Measurements from ENCODE around the gene ATP13A2. TPM values are rescaled to one million over a fixed set of nuclear protein-coding genes. Genes with fewer than 3 reads are reported as not detected.

Gene ATP13A2
- total and polyA plus RNA-seq, 3 experiments from 2014 or later: 43.8 to 61.3 (median 44.0) TPM

GRCh38 chr1:17028662-17029188 is 17.0 kb upstream of the ATP13A2 start:
- H3K4me1 ChIP-seq (ENCODE audit: insufficient read depth, low read length): no peaks in the 10 kb centered on the region
- CTCF ChIA-PET: no interaction called here
- Mint-ChIP-seq H3K27me3 (no peaks in the 10 kb centered on the region), H3K36me3 (peaks cover 0 to 84% (median 14%) of the 10 kb centered on the region in 3 donors), H3K27ac (peak overlapping the region in 2 of 8 donors; percentile 22 to 73), H3K9me3 (no peaks in the 10 kb centered on the region), H3K4me1 (no peaks in the 10 kb centered on the region), H3K4me3 (no peak overlapping the region)
- POLR2A ChIA-PET: no interaction called here
- no peak overlapping the region for H3K27ac ChIP-seq (ENCODE audit: low read depth, low read length)
- peaks cover 54% of the 10 kb centered on the region for H3K36me3 ChIP-seq (ENCODE audit: insufficient read depth, low read length)
- no peaks in the 10 kb centered on the region for H3K27me3 ChIP-seq (ENCODE audit: insufficient read depth, low read length, poor library complexity, severe bottlenecking)
- H3K4me3 ChIP-seq (ENCODE audit: low read length): no peak overlapping the region
- no peak for DNase-seq
- H3K9me3 ChIP-seq (ENCODE audit: low read length): no peaks in the 10 kb centered on the region

DNA sequence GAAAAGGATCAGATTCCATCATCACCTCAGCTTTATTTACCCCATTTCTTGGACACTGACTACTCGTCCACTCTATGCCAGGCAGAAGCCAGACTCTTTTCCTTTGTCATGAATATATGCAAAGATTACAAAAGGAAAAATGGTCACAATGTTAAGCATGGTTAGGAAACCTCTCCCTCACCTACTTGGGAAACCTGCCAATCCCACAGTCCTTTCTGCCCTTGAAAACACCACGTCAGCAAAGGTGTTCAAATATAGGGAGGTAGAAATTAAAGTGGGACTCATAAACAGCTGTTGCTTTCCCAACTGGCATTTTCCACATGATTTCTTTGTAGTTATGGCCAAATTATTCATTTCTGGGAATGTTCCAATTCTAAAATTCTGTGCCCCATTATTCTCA is 16.2 kb upstream of the ATP13A2 start:
- Mint-ChIP-seq H3K4me3 (no peak overlapping the region), H3K9me3 (no peaks in the 10 kb centered on the region), H3K36me3 (peaks cover 0 to 85% (median 21%) of the 10 kb centered on the region in 3 donors), H3K27ac (no peak overlapping the region), H3K4me1 (no peaks in the 10 kb centered on the region), H3K27me3 (no peaks in the 10 kb centered on the region)
- Histone ChIP-seq H3K36me3 (ENCODE audit: insufficient read depth, low read length) (peaks cover 57% of the 10 kb centered on the region), H3K4me1 (ENCODE audit: insufficient read depth, low read length) (no peaks in the 10 kb centered on the region), H3K27ac (ENCODE audit: low read depth, low read length) (no peak overlapping the region), H3K9me3 (ENCODE audit: low read length) (no peaks in the 10 kb centered on the region), H3K4me3 (ENCODE audit: low read length) (no peak overlapping the region), H3K27me3 (ENCODE audit: insufficient read depth, low read length, poor library complexity, severe bottlenecking) (no peaks in the 10 kb centered on the region)
- DNase-seq: no peak
- ChIA-PET CTCF (no interaction called here), POLR2A (no interaction called here)

DNA sequence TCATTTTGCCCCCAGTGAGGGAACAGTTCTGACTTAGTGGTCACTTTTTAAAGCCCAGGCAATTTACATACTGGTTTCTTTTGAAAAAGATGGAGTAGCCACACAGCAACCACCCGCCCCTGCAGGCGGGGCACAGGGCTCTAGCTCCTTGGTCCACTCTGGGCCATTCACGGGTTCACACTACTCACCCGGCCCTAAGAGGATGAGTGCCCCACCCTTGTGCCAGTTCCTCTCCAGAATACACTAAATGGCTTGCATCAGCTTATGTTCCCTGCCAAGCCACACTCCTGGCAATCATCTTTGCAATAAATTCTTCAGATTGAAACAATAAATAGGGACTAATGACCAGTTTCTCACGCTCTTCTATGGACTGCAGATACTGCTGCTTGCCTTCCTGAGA is 15.7 kb upstream of the ATP13A2 start:
- no peak for DNase-seq
- ChIA-PET CTCF (no interaction called here), POLR2A (no interaction called here)
- peak overlapping the region in 1 of 8 donors; percentile 43 for H3K27ac Mint-ChIP-seq
- no peaks in the 10 kb centered on the region for H3K27me3 Mint-ChIP-seq
- peaks cover 0 to 85% (median 23%) of the 10 kb centered on the region in 3 donors for H3K36me3 Mint-ChIP-seq
- H3K4me1 ChIP-seq (ENCODE audit: insufficient read depth, low read length): no peaks in the 10 kb centered on the region
- H3K27ac ChIP-seq (ENCODE audit: low read depth, low read length): no peak overlapping the region
- no peak overlapping the region for H3K4me3 Mint-ChIP-seq
- no peaks in the 10 kb centered on the region for H3K9me3 ChIP-seq (ENCODE audit: low read length)
- no peaks in the 10 kb centered on the region for H3K9me3 Mint-ChIP-seq
- H3K4me1 Mint-ChIP-seq: no peaks in the 10 kb centered on the region
- no peak overlapping the region for H3K4me3 ChIP-seq (ENCODE audit: low read length)
- H3K36me3 ChIP-seq (ENCODE audit: insufficient read depth, low read length): peaks cover 57% of the 10 kb centered on the region
- H3K27me3 ChIP-seq (ENCODE audit: insufficient read depth, low read length, poor library complexity, severe bottlenecking): no peaks in the 10 kb centered on the region

DNA sequence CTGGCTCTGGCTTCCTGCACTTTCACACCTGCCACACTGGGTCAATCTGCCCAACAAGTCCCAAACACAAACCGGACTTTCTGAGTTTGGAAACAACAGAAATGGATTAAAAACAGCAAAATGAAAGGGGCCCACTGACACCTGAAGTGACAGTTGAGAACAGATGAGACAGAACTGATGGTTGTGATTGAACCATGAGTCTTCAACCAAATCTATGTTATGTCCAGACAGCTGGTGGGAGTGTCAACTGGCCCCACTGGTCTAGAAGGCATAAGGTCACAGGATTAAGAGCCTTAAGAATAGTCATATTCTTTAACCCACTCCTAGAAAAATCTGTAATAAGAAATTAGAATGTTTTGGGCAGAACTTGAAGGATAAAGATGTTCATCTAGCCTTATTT is 13.0 kb upstream of the ATP13A2 start:
- H3K27me3 Mint-ChIP-seq: no peaks in the 10 kb centered on the region
- no peaks in the 10 kb centered on the region for H3K9me3 Mint-ChIP-seq
- no peak overlapping the region for H3K4me3 ChIP-seq (ENCODE audit: low read length)
- ChIA-PET CTCF (no interaction called here), POLR2A (no interaction called here)
- H3K27ac Mint-ChIP-seq: peak overlapping the region in 4 of 8 donors; percentile 35 to 87 (median 48)
- no peaks in the 10 kb centered on the region for H3K27me3 ChIP-seq (ENCODE audit: insufficient read depth, low read length, poor library complexity, severe bottlenecking)
- no peaks in the 10 kb centered on the region for H3K4me1 ChIP-seq (ENCODE audit: insufficient read depth, low read length)
- H3K4me1 Mint-ChIP-seq: no peaks in the 10 kb centered on the region
- H3K9me3 ChIP-seq (ENCODE audit: low read length): no peaks in the 10 kb centered on the region
- H3K36me3 ChIP-seq (ENCODE audit: insufficient read depth, low read length): peaks cover 72% of the 10 kb centered on the region
- no peak overlapping the region for H3K4me3 Mint-ChIP-seq
- DNase-seq: no peak
- H3K36me3 Mint-ChIP-seq: peaks cover 0 to 92% (median 29%) of the 10 kb centered on the region in 3 donors
- H3K27ac ChIP-seq (ENCODE audit: low read depth, low read length): no peak overlapping the region

DNA sequence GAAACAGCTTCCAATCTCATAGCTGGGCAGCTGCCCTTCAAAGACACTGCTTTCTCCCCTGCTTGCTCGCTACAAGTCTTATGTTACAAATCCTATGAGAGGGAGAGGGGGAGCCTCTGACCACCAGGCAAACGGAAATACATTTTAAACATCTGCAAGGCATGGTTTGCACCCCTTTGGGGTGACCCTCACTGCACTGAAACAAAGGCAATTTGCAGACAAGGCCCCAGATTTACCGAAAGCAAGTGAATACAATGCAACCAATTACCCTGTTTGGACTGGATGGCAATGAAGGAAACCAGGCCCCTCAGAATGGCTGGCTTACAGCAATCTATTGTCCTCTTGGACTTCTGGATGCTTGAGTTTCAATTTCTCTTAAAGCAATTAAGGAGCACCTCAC is 11.8 kb upstream of the ATP13A2 start:
- H3K4me3 ChIP-seq (ENCODE audit: low read length): no peak overlapping the region
- H3K4me1 Mint-ChIP-seq: no peaks in the 10 kb centered on the region
- peaks cover 0 to 92% (median 36%) of the 10 kb centered on the region in 3 donors for H3K36me3 Mint-ChIP-seq
- no peaks in the 10 kb centered on the region for H3K9me3 ChIP-seq (ENCODE audit: low read length)
- H3K27ac Mint-ChIP-seq: peak overlapping the region in 2 of 8 donors; percentile 29 to 39
- CTCF ChIA-PET: no interaction called here
- H3K9me3 Mint-ChIP-seq: no peaks in the 10 kb centered on the region
- no peak for DNase-seq
- POLR2A ChIA-PET: no interaction called here
- H3K27me3 ChIP-seq (ENCODE audit: insufficient read depth, low read length, poor library complexity, severe bottlenecking): no peaks in the 10 kb centered on the region
- H3K4me3 Mint-ChIP-seq: no peak overlapping the region
- H3K4me1 ChIP-seq (ENCODE audit: insufficient read depth, low read length): no peaks in the 10 kb centered on the region
- H3K27ac ChIP-seq (ENCODE audit: low read depth, low read length): no peak overlapping the region
- peaks cover 80% of the 10 kb centered on the region for H3K36me3 ChIP-seq (ENCODE audit: insufficient read depth, low read length)
- H3K27me3 Mint-ChIP-seq: no peaks in the 10 kb centered on the region

DNA sequence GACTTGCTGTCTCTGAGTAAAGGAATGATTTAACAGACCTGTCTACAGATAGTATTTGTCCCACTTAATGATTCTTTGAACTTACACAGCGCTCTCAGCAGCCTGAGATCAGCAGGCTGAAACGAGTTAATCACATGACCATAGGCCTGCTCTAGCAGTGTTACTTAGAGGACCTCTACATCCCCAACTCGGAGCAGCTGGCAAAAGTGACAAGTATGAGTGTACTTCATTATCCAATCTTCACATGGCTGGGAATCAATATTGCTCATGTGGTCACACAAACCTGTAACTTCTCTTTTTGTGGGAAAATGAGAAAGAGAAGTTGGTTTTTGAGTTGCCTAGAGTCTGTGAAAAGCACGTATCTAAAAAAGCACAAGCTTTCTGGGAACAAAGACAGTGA is 11.4 kb upstream of the ATP13A2 start:
- H3K9me3 Mint-ChIP-seq: no peaks in the 10 kb centered on the region
- H3K4me3 Mint-ChIP-seq: no peak overlapping the region

DNA sequence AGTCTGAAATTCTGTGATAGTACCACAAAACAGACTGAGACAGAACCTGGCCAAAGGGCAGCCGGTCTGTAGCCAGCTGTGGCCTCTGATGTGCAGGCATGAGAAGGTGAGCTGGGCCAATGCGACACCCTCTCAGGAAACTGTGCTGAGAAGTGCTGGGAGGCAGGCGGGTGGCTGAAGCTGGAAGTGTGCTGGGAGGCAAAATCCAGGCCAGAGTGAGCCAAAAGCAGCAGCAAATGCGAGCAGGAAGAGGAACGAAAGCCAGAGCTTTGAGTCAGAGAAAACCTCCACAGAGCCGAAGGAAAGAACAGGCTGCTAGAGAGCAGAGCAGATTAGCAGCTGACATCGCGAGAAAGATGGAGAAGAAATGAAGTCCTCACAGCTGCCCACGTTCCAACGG is 10.2 kb upstream of the ATP13A2 start:
- ChIA-PET POLR2A (no interaction called here), CTCF (no interaction called here)
- no peak for DNase-seq
- no peak overlapping the region for H3K4me3 Mint-ChIP-seq
- Histone ChIP-seq H3K9me3 (ENCODE audit: low read length) (no peaks in the 10 kb centered on the region), H3K4me3 (ENCODE audit: low read length) (no peak overlapping the region), H3K27me3 (ENCODE audit: insufficient read depth, low read length, poor library complexity, severe bottlenecking) (no peaks in the 10 kb centered on the region), H3K4me1 (ENCODE audit: insufficient read depth, low read length) (no peaks in the 10 kb centered on the region), H3K36me3 (ENCODE audit: insufficient read depth, low read length) (peaks cover 64% of the 10 kb centered on the region), H3K27ac (ENCODE audit: low read depth, low read length) (no peak overlapping the region)
- no peaks in the 10 kb centered on the region for H3K9me3 Mint-ChIP-seq
- H3K4me1 Mint-ChIP-seq: no peaks in the 10 kb centered on the region
- H3K27ac Mint-ChIP-seq: peak overlapping the region in 2 of 8 donors; percentile 29 to 42
- no peaks in the 10 kb centered on the region for H3K27me3 Mint-ChIP-seq
- peaks cover 0 to 84% (median 30%) of the 10 kb centered on the region in 3 donors for H3K36me3 Mint-ChIP-seq

More for the DNA sequence above, 11.4 kb upstream of the ATP13A2 start:
- peaks cover 75% of the 10 kb centered on the region for H3K36me3 ChIP-seq (ENCODE audit: insufficient read depth, low read length)
- H3K27me3 ChIP-seq (ENCODE audit: insufficient read depth, low read length, poor library complexity, severe bottlenecking): no peaks in the 10 kb centered on the region
- peaks cover 0 to 91% (median 36%) of the 10 kb centered on the region in 3 donors for H3K36me3 Mint-ChIP-seq
- ChIA-PET POLR2A (no interaction called here), CTCF (no interaction called here)
- H3K4me1 Mint-ChIP-seq: no peaks in the 10 kb centered on the region
- H3K27me3 Mint-ChIP-seq: no peaks in the 10 kb centered on the region
- no peak for DNase-seq
- no peaks in the 10 kb centered on the region for H3K9me3 ChIP-seq (ENCODE audit: low read length)
- no peaks in the 10 kb centered on the region for H3K4me1 ChIP-seq (ENCODE audit: insufficient read depth, low read length)
- no peak overlapping the region for H3K27ac ChIP-seq (ENCODE audit: low read depth, low read length)
- no peak overlapping the region for H3K4me3 ChIP-seq (ENCODE audit: low read length)
- H3K27ac Mint-ChIP-seq: peak overlapping the region in 3 of 8 donors; percentile 29 to 39 (median 37)

DNA sequence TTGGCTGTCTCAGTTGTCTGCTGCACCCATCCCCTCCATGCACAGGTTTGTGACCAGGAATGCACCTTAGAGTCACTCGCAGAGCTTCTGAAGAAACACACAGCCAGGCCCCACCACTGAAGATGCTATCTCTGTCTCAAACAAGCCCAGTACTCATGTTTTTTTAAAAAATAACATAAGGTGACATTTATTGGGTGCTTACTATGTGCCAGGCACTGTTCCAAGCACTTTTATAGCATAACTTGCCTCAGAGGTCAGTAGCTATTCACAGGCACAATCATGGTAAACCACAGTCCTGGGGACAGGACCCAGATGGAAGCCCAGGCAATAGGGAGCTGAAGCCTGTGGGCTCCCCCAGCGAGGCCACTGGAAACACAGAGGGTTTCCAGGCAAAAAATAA is 8.8 kb upstream of the ATP13A2 start:
- POLR2A ChIA-PET: no interaction called here
- Mint-ChIP-seq H3K4me1 (no peaks in the 10 kb centered on the region), H3K9me3 (no peaks in the 10 kb centered on the region), H3K27me3 (no peaks in the 10 kb centered on the region), H3K36me3 (peaks cover 0 to 76% (median 30%) of the 10 kb centered on the region in 3 donors), H3K4me3 (no peak overlapping the region), H3K27ac (peak overlapping the region in 1 of 8 donors; percentile 46)
- DNase-seq: no peak
- Histone ChIP-seq H3K36me3 (ENCODE audit: insufficient read depth, low read length) (peaks cover 57% of the 10 kb centered on the region), H3K4me3 (ENCODE audit: low read length) (no peak overlapping the region), H3K4me1 (ENCODE audit: insufficient read depth, low read length) (no peaks in the 10 kb centered on the region), H3K27me3 (ENCODE audit: insufficient read depth, low read length, poor library complexity, severe bottlenecking) (no peaks in the 10 kb centered on the region), H3K9me3 (ENCODE audit: low read length) (no peaks in the 10 kb centered on the region), H3K27ac (ENCODE audit: low read depth, low read length) (no peak overlapping the region)
- CTCF ChIA-PET: interaction anchor here (1.0 kb wide), 1 partner anchor 60 kb away, joined by 4 read pairs; no protein-coding TSS in a partner anchor

Measured in CD8-positive, alpha-beta memory T cell (primary cell).